Mucosa of rectum (tissue), 2 donors: ENCODE measurements around the gene SDE2.
A peak's percentile ranks its signal among the peaks of the same experiment; 100 is the strongest.

Source experiments
- H3K27ac ChIP-seq, 2 donors: one replicate each; pipeline ENCODE4 v1.7.0; 2013; ENCODE audit warnings: inconsistent platforms in 2 of 2, low read depth in 2 of 2, low read length in 2 of 2
- H3K27me3 ChIP-seq, 2 donors: one replicate each; pipeline ENCODE4 v1.7.0; 2013; ENCODE audit warnings: low read length in 2 of 2; ENCODE audit not compliant: control insufficient read depth in 2 of 2, insufficient read depth in 2 of 2
- H3K36me3 ChIP-seq, 2 donors: one replicate each; pipeline ENCODE4 v1.7.0; 2013; ENCODE audit warnings: low read length in 2 of 2; ENCODE audit not compliant: control insufficient read depth in 2 of 2, insufficient read depth in 2 of 2
- H3K4me1 ChIP-seq, 2 donors: one replicate each; pipeline ENCODE4 v1.7.0; 2013; ENCODE audit warnings: low read length in 2 of 2, mild to moderate bottlenecking in 1 of 2; ENCODE audit not compliant: control insufficient read depth in 2 of 2, insufficient read depth in 2 of 2
- H3K4me3 ChIP-seq, 2 donors: one replicate each; pipeline ENCODE4 v1.7.0; 2013; ENCODE audit warnings: low read length in 2 of 2
- H3K9ac ChIP-seq, 2 donors: one replicate each; pipeline ENCODE4 v1.7.0; 2013; ENCODE audit warnings: low read length in 2 of 2, low read depth in 1 of 2, mild to moderate bottlenecking in 1 of 2
- H3K9me3 ChIP-seq, 2 donors: one replicate each; pipeline ENCODE4 v1.7.0; 2013; ENCODE audit warnings: low read length in 2 of 2; ENCODE audit not compliant: control insufficient read depth in 2 of 2
- donor health status: healthy.
- donor health status: Normal muscosa, but diverticular disease.

Gene SDE2

GRCh38 chr1:225963735-225964530, 35.2 kb downstream of the SDE2 start:
- Histone ChIP-seq H3K9ac (no peak overlapping the region), H3K27ac (no peak overlapping the region), H3K36me3 (no peaks in the 10 kb centered on the region), H3K4me1 (no peaks in the 10 kb centered on the region), H3K27me3 (no peaks in the 10 kb centered on the region), H3K4me3 (no peak overlapping the region), H3K9me3 (no peaks in the 10 kb centered on the region)

DNA sequence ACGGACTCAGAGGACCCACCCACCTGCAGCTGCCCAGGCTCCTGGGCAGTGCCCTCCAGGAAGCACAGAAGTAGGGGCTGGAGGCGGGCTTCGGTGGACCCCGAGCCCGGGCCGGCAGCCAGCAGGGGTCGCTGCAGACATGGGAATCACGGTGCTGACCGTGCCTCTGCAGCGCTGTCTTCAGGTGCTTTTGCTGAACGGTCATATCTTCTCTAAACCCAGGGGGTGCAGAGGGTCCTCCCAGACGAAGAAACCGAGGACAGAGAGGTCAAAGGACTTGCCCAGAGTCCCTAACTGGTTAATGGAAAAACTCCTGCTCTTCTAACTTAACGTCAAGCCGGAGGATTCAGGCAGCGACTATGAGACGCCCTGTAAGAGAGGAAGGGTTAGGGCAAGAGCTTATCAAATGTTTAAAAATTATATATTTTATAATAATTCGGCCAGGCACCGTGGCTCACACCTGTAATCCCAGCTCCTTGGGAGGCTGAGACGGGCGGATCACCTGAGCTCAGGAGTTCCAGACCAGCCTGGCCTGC, 36.6 kb downstream of the SDE2 start:
- H3K27ac ChIP-seq: no peak overlapping the region
- no peaks in the 10 kb centered on the region for H3K4me1 ChIP-seq
- no peaks in the 10 kb centered on the region for H3K36me3 ChIP-seq
- H3K4me3 ChIP-seq: peak overlapping the region in 1 of 2 donors; percentile 17
- H3K27me3 ChIP-seq: no peaks in the 10 kb centered on the region
- no peaks in the 10 kb centered on the region for H3K9me3 ChIP-seq
- H3K9ac ChIP-seq: peak overlapping the region in 1 of 2 donors; percentile 16

GRCh38 chr1:225961659-225962439, 37.3 kb downstream of the SDE2 start:
- H3K4me3 ChIP-seq: peak overlapping the region in 1 of 2 donors; percentile 17
- H3K27ac ChIP-seq: no peak overlapping the region
- no peaks in the 10 kb centered on the region for H3K27me3 ChIP-seq
- no peaks in the 10 kb centered on the region for H3K36me3 ChIP-seq
- peak overlapping the region in 1 of 2 donors; percentile 16 for H3K9ac ChIP-seq
- no peaks in the 10 kb centered on the region for H3K4me1 ChIP-seq
- no peaks in the 10 kb centered on the region for H3K9me3 ChIP-seq

GRCh38 chr1:225958041-225958440, 41.1 kb downstream of the SDE2 start:
- H3K27me3 ChIP-seq: no peaks in the 10 kb centered on the region
- no peaks in the 10 kb centered on the region for H3K9me3 ChIP-seq
- no peak overlapping the region for H3K9ac ChIP-seq
- H3K27ac ChIP-seq: no peak overlapping the region
- H3K36me3 ChIP-seq: no peaks in the 10 kb centered on the region
- H3K4me3 ChIP-seq: no peak overlapping the region
- no peaks in the 10 kb centered on the region for H3K4me1 ChIP-seq

DNA sequence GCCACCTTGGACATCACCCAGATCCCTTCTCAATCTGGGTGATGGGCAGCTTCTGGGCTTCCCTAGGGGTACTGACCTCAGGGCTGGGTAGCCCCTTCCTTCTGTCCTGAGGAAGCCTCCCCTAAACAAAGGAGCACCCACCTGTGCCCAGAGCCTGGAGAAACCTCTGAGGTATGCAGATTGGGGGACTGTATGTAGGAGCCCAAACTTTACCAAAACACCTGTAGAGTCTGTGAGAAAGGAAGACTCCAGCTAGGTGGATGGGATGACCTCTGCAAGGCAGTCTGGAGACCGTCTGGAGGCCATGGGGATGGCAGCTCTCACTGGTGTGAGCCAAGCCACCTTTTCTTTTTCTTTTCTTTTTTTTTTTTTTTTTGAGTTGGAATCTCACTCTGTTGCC, 44.4 kb downstream of the SDE2 start:
- no peaks in the 10 kb centered on the region for H3K4me1 ChIP-seq
- no peak overlapping the region for H3K4me3 ChIP-seq

GRCh38 chr1:225953315-225953714, 45.8 kb downstream of the SDE2 start:
- no peak overlapping the region for H3K9ac ChIP-seq
- no peaks in the 10 kb centered on the region for H3K36me3 ChIP-seq
- no peaks in the 10 kb centered on the region for H3K4me1 ChIP-seq
- H3K27ac ChIP-seq: no peak overlapping the region
- no peaks in the 10 kb centered on the region for H3K9me3 ChIP-seq
- H3K4me3 ChIP-seq: no peak overlapping the region
- no peaks in the 10 kb centered on the region for H3K27me3 ChIP-seq

More for the DNA sequence above, 44.4 kb downstream of the SDE2 start:
- Histone ChIP-seq H3K27ac (no peak overlapping the region), H3K36me3 (no peaks in the 10 kb centered on the region), H3K9ac (no peak overlapping the region), H3K9me3 (no peaks in the 10 kb centered on the region), H3K27me3 (no peaks in the 10 kb centered on the region)

DNA sequence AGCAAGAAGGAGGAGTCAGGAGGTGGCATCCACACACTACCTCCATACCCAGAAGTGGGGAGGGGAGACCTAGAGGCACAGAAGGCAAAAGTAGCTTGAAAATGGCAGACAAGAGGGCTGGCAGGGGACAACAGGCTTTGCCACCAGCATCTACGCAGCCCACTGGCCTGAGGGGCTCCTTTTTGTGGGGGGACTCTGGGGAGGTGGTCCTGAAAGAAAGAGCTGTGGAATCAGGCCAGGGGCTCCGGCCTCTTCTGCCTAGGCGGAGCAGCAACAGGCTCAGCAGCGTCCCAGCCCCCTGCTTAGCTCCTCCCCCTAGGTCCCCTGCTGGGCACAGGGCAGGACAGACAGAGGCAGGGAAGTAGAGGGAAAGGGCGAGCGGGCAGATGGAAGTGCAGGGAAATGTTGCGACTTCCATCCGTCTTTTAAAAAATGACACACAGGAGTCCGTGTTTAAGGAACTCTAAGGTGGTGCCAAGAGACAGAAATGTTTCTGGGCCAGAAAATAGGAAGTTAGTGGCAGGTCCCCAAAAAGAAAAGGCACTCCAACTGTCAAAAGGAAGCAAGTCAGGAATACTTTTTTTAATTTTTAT, 48.1 kb downstream of the SDE2 start:
- Histone ChIP-seq H3K9me3 (no peaks in the 10 kb centered on the region), H3K27ac (no peak overlapping the region), H3K4me1 (no peaks in the 10 kb centered on the region), H3K36me3 (no peaks in the 10 kb centered on the region), H3K27me3 (no peaks in the 10 kb centered on the region), H3K9ac (no peak overlapping the region), H3K4me3 (no peak overlapping the region)

DNA sequence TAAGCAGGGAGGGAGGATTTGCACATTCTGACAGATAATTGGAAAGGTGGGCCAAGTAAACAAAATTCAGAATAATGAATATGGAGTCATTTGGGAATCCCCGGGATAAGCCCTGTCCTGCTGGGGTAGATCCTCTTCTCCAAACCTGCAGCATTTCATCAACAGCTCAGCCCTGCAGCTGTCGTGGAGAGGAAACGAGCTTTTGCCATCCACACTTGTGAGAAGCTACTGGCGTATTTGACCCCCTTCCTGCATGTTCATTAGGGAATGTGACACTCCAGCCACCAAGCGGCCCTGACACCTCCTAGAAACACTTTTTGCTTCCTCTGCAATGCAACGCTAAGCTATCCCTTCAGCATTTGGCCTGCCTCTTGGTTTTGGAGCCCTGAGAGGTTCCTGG, 50.1 kb downstream of the SDE2 start:
- no peak overlapping the region for H3K4me3 ChIP-seq
- H3K36me3 ChIP-seq: no peaks in the 10 kb centered on the region
- H3K4me1 ChIP-seq: no peaks in the 10 kb centered on the region
- no peak overlapping the region for H3K9ac ChIP-seq
- no peak overlapping the region for H3K27ac ChIP-seq
- H3K9me3 ChIP-seq: no peaks in the 10 kb centered on the region
- H3K27me3 ChIP-seq: no peaks in the 10 kb centered on the region

DNA sequence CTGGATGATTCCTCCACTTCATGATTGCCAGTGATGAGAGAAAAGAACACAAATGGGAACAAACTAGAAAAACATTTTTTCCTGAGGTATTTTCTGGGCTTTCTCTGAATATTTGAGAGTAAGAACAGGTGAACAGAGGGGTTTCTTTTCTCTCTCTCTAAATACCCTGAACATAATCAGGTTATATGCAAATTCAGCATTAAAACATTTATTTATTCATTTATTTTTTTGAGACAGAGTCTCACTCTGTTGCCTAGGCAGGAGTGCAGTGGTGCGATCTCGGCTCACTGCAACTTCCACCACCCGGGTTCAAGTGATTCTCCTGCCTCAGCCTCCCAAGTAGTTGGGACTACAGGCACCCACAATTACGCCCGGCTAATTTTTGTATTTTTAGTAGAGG, 52.3 kb downstream of the SDE2 start:
- no peaks in the 10 kb centered on the region for H3K27me3 ChIP-seq
- H3K9ac ChIP-seq: no peak overlapping the region
- H3K9me3 ChIP-seq: no peaks in the 10 kb centered on the region
- no peak overlapping the region for H3K27ac ChIP-seq
- H3K4me1 ChIP-seq: peaks cover 0 to 1% of the 10 kb centered on the region in 2 donors
- H3K36me3 ChIP-seq: no peaks in the 10 kb centered on the region
- H3K4me3 ChIP-seq: no peak overlapping the region

DNA sequence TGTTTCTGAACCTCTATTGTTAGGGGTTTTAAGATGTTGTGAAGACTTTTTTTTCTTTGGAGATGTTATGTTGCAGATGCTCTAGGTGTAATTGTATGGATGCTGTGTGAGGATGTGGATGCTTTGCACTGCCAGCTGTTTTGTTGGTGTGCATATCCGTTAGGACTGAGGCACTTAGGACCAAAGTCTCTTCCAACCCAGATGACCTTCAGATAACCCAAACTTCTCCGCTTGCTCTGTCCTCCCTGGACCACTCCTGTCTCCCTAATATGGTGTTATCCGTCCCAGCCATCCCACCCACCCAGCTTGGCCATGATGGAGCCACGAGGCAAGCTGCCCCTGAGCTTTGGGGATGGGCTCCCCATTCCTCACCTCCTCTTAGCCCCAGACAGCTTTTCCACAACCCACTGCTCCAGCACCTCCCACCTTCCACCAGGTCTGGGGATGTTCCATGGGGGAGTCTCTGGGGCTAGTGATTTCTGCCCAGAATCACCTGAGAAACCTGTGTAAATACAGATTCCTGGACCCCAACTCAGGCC, 53.0 kb downstream of the SDE2 start:
- H3K27me3 ChIP-seq: no peaks in the 10 kb centered on the region
- H3K4me3 ChIP-seq: no peak overlapping the region
- no peaks in the 10 kb centered on the region for H3K36me3 ChIP-seq
- H3K27ac ChIP-seq: no peak overlapping the region
- H3K9me3 ChIP-seq: no peaks in the 10 kb centered on the region
- peaks cover 0 to 6% of the 10 kb centered on the region in 2 donors for H3K4me1 ChIP-seq
- no peak overlapping the region for H3K9ac ChIP-seq
